ENCODE measurements around the gene CCDC85A.

GRCh38 chr2:56151841-56152240, 31.9 kb upstream of the CCDC85A start:
- TF ChIP-seq CTCF (IDR thresholded peaks at IDR 0.05) (no peak), POLR2A (IDR thresholded peaks at IDR 0.05) (no peak)

Measured in ovary (tissue), 3 donors.